ENCODE data around the gene GRAMD1C. TPM values are rescaled to one million over a fixed set of nuclear protein-coding genes. Genes with fewer than 3 reads are reported as not detected.

The GRAMD1C gene
- total and polyA plus RNA-seq, 2 of the 13 experiments (the other 11 are each of a cell fraction or from before 2014, with no cell fraction given): 0.45 TPM; not detected in 1

DNA sequence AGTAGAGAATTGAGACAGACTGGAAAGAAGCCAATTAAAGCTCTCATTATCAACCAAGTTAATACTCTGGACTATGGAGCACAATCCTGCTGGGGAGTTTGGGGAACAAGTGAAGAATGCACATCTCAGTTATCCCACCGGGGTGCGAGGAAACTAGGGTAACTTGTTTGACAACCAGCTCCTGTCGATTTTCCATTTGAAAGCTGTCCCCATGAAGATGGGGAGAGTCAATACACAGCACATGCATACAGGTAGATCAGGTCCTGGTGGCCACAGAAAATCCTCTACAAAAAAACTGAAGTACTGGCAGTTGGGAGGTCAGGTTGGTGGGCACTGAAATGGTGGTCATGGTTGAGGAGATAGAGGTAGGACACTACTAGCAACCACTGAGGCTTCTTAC is 25.7 kb upstream of the GRAMD1C start:
- in situ Hi-C loops (cut with HindIII; ENCODE audit: extremely low pct_ligation_motif_present, low pct_unique_long_range_greater_than_20kb) (no loop called here), intact Hi-C loops (cut with micrococcal nuclease; ENCODE audit: unreplicated experiment) (no loop called here)
- CTCF ChIA-PET (ENCODE audit: low intra/inter-chr PET ratio, low total read pairs): no interaction called here
- no peaks in the 10 kb centered on the region for H3K27me3 ChIP-seq (ENCODE audit: control insufficient read depth in 1 of 2, insufficient read depth in 2 of 2, low read length in 2 of 2)
- no peak for TF ChIP-seq ZSCAN5A (CRISPR knock-in tag; IDR thresholded peaks at IDR 0.05; ENCODE audit: borderline replicate concordance)
- no peak for TF ChIP-seq TBP (CRISPR knock-in tag; IDR thresholded peaks at IDR 0.05)
- no peak for TF ChIP-seq PRDM4 (CRISPR knock-in tag; IDR thresholded peaks at IDR 0.05; ENCODE audit: borderline replicate concordance)
- TF ChIP-seq MAX (IDR thresholded peaks at IDR 0.05): no peak
- TF ChIP-seq ZNF235 (CRISPR knock-in tag; IDR thresholded peaks at IDR 0.05; ENCODE audit: borderline replicate concordance): no peak
- no peak for TF ChIP-seq SMARCE1 (IDR thresholded peaks at IDR 0.05; ENCODE audit: borderline replicate concordance)
- TF ChIP-seq, protein P1, sequence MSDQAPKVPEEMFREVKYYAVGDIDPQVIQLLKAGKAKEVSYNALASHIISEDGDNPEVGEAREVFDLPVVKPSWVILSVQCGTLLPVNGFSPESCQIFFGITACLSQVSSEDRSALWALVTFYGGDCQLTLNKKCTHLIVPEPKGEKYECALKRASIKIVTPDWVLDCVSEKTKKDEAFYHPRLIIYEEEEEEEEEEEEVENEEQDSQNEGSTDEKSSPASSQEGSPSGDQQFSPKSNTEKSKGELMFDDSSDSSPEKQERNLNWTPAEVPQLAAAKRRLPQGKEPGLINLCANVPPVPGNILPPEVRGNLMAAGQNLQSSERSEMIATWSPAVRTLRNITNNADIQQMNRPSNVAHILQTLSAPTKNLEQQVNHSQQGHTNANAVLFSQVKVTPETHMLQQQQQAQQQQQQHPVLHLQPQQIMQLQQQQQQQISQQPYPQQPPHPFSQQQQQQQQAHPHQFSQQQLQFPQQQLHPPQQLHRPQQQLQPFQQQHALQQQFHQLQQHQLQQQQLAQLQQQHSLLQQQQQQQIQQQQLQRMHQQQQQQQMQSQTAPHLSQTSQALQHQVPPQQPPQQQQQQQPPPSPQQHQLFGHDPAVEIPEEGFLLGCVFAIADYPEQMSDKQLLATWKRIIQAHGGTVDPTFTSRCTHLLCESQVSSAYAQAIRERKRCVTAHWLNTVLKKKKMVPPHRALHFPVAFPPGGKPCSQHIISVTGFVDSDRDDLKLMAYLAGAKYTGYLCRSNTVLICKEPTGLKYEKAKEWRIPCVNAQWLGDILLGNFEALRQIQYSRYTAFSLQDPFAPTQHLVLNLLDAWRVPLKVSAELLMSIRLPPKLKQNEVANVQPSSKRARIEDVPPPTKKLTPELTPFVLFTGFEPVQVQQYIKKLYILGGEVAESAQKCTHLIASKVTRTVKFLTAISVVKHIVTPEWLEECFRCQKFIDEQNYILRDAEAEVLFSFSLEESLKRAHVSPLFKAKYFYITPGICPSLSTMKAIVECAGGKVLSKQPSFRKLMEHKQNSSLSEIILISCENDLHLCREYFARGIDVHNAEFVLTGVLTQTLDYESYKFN (CRISPR knock-in tag; conservative IDR thresholded peaks at IDR 0.05): no peak
- TF ChIP-seq REPIN1 (CRISPR knock-in tag; IDR thresholded peaks at IDR 0.05; ENCODE audit: borderline replicate concordance, low read depth): no peak
- POLR2A ChIA-PET: no interaction called here
- H3K4me1 ChIP-seq (ENCODE audit: insufficient read depth, low read length): no peaks in the 10 kb centered on the region
- no peak overlapping the region for H3K4me3 ChIP-seq (replicated peaks in 1 of 3; ENCODE audit: insufficient read depth in 1 of 3, low read depth in 2 of 3, low read length in 3 of 3)
- ATAC-seq: no peak
- H3K79me2 ChIP-seq (ENCODE audit: insufficient read depth, low read length): no peaks in the 10 kb centered on the region
- FAIRE-seq: no peak
- no peak overlapping the region for H3K4me2 ChIP-seq (ENCODE audit: low read depth, low read length)
- peaks cover 0 to 11% of the 10 kb centered on the region in 2 experiments; a peak in 2 of 5 replicates for H3K36me3 ChIP-seq (replicated peaks in 1 of 2; ENCODE audit: control insufficient read depth in 1 of 2, insufficient read depth in 2 of 2, low read length in 2 of 2)
- no peak for DNase-seq (ENCODE audit: low spot score)
- no peaks in the 10 kb centered on the region for H3K9me3 ChIP-seq (ENCODE audit: low read length)
- BruUV-seq (replicated peaks): no TSS peak
- H3K27ac ChIP-seq (ENCODE audit: extremely low read length, insufficient read depth, low read length): no peak overlapping the region
- H2AFZ ChIP-seq (ENCODE audit: low read length): no peak overlapping the region
- 79% methylated on average over 3 of the region's 3 CpGs for WGBS (ENCODE audit: low lambda C conversion rate)
- H4K20me1 ChIP-seq (ENCODE audit: insufficient read depth, low read length): no peaks in the 10 kb centered on the region
- H3K9ac ChIP-seq (ENCODE audit: insufficient read depth, low read depth, low read length): no peak overlapping the region

Data from HepG2 (cell line).